Cardiac fibroblast (primary cell): ENCODE data around the gene C5AR2.

ENCODE experiments used
- DNase-seq, 2 donors: peaks; one replicate each; pipeline versions ENCODE4 v3.0.0 to v3.0.0-alpha.2; 2010; ENCODE audit warnings: low read depth in 2 of 2
- H3K4me3 ChIP-seq, 2 donors: replicated peaks in 1 of 2; 1 replicate in 1 of 2; 2 replicates in 1 of 2; pipeline ENCODE4 v1.5.1; 2011; ENCODE audit warnings: low read depth in 2 of 2, low read length in 2 of 2, mild to moderate bottlenecking in 2 of 2, moderate library complexity in 1 of 2
- TF ChIP-seq, protein P1 (sequence below): IDR thresholded peaks from one replicate; pipeline ENCODE4 v1.5.1; 2011; ENCODE audit warnings: low read depth, mild to moderate bottlenecking, low read length, inconsistent platforms

Gene C5AR2

DNA sequence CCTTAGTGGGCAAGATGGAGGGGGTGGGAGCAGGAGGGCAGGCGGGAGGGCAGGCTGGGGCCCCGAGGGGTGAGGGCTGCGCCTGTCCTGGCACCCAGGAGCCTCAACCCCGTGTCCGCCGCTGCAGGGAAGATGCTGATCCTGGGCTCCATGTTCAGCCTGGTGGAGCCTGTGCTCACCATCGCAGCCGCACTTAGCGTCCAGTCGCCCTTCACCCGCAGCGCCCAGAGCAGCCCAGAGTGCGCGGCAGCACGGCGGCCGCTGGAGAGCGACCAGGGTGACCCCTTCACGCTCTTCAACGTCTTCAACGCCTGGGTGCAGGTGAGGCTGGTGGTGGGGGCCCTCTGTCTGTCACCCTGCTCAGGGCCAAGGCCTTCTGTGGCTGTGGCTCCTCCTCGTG, 40.6 kb downstream of the C5AR2 start:
- TF ChIP-seq, protein P1, sequence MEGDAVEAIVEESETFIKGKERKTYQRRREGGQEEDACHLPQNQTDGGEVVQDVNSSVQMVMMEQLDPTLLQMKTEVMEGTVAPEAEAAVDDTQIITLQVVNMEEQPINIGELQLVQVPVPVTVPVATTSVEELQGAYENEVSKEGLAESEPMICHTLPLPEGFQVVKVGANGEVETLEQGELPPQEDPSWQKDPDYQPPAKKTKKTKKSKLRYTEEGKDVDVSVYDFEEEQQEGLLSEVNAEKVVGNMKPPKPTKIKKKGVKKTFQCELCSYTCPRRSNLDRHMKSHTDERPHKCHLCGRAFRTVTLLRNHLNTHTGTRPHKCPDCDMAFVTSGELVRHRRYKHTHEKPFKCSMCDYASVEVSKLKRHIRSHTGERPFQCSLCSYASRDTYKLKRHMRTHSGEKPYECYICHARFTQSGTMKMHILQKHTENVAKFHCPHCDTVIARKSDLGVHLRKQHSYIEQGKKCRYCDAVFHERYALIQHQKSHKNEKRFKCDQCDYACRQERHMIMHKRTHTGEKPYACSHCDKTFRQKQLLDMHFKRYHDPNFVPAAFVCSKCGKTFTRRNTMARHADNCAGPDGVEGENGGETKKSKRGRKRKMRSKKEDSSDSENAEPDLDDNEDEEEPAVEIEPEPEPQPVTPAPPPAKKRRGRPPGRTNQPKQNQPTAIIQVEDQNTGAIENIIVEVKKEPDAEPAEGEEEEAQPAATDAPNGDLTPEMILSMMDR: no peak
- DNase-seq: no peak
- H3K4me3 ChIP-seq: no peak overlapping the region

DNA sequence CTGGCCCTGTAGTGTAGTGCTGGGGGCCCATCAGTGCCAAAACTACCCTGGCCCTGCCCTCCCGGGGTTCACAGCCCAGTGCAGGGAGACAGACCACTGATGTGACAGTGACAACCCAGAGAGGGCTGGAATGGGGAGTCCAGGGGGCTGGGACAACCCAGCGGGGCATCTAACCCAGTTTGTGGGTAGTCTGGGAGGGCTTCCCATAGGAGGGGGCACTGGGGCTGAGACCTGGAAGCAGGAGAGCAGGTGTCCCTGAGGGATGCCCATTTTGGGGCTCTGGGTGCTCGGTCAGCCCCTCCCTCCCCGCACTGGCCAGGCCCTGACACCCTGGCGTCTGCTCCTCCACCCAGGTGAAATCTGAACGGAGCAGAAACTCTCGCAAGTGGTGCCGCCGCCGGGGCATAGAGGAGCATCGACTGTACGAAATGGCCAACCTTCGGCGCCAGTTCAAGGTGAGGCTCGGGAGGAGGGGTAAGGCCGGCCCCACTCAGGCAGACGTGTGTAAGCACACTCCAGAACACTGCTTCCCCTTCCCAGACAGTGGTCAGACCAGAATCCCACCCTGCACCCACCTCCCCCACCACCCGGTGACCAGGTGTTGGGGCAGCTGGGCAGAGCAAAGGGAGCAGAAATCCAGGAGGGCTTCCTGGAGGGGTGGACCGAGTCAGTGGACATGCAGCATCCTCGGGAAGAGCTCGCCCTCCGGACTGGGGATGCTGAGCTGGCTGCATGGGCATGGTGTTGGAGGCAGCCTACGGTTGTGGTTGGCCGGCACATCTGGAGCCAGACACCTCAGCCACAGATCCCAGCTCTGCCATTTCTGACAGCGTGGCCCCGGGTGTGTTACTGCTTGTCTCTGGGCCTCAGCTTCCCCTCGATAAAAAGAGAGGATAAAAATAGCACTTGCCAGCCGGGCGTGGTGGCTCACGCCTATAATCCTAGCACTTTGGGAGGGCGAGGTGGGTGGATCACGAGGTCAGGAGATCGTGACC, 41.6 kb downstream of the C5AR2 start:
- DNase-seq: no peak
- H3K4me3 ChIP-seq: no peak overlapping the region
- TF ChIP-seq, protein P1: no peak

DNA sequence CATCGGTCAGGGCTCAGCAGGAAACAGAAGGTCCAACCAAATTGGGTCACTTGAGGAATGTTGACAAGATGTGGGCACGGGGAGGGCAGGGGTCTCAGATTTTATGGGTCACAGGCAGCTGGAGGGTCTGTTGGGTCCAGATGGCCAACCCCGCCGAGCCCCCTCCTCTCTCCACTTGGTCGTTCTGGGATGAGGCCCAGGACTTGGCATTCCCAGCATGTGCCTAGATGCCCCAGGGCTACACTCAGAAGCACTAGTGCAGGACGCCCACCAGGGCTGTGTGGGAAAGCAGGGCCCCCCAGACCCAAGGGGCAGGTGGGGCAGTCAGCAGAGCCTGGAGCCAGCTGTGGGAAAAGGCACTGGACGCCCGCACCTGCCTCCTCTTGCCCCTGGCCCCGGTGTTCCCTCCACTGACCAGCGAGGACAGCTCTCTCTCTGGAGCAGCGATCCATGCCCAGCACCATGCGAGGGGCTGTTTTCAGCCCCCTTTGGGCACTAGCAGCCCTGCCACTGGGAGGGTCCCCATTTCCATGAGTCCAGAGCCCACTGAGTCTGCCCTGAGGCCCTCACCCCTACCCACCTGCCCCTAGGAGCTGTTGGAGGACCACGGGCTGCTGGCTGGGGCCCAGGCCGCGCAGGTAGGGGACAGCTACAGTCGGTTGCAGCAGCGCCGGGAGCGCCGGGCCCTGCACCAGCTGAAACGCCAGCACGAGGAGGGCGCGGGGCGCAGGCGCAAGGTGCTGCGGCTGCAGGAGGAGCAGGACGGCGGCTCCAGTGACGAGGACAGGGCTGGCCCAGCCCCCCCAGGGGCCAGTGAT, 43.1 kb downstream of the C5AR2 start:
- no peak overlapping the region for H3K4me3 ChIP-seq
- TF ChIP-seq, protein P1: no peak
- DNase-seq: no peak

DNA sequence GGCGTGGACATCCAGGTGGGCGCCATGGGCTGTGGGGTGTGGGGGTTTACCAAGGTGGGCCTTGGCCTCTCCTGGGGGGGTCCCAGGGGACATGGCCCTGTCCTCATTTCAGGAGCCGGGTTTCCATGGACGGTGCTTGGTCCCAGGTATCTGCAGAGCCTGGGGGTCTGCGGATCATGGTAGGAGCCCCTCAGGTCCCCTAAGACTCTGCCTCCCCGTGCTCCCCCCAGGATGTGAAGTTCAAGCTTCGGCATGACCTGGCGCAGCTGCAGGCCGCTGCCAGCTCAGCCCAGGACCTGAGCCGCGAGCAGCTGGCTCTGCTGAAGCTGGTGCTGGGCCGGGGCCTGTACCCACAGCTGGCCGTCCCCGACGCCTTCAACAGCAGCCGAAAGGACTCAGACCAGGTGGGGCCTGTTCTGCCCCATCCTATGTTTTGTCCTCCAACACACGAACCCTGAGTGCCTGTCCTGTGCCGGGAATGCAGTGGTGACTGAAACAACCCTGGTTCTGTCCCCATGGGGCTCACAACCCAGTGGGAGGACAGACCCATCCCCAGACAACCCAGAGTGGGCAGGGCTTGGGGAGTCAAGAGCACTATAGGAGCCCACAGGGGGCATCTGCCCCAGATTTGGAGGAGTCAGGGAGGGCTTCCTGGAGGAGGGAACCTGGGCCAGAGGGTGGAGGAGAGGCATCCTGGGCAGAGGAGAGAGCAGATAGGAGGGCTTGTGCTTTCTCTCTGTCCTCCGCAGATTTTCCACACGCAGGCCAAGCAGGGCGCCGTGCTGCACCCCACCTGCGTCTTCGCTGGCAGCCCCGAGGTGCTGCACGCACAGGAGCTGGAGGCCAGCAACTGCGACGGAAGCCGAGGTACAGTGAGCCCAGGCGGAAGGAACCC, 44.0 kb downstream of the C5AR2 start:
- TF ChIP-seq, protein P1: no peak
- no peak overlapping the region for H3K4me3 ChIP-seq

DNA sequence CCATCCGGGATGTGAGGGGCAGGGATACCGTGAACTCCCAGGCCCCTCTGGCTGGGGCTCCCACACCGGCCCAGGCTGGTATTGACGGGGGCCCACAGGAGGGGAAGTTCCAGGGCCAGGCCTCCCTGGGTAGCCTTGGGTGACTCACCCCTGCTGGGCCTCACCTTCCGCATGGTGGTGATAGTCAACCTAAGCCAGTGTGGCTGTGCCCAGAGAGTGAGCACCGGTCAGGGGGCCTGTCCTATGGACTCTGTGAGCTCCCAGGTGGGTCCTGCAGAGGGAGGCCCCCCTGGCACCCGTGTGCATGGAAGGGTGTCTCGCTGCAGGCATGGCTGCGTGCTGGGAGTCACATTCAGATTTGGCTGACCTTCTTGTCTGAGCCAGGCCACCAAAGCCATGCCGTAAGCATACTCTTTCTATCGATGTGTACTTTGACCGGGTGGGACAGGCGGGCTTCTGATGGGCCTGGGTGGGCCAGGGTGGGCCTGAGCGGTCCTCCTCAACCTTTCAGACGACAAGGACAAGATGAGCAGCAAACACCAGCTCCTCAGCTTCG, 44.7 kb downstream of the C5AR2 start:
- H3K4me3 ChIP-seq: no peak overlapping the region
- TF ChIP-seq, protein P1: no peak
- DNase-seq: no peak

More for the DNA sequence above, 44.0 kb downstream of the C5AR2 start:
- DNase-seq: no peak
